ENCODE measurements around the gene FAXDC2. TPM values are rescaled to one million over a fixed set of nuclear protein-coding genes. Genes with fewer than 3 reads are reported as not detected.

The FAXDC2 gene
- total RNA-seq, 2 experiments from 2014 or later: 0.14 TPM; not detected in 1

DNA sequence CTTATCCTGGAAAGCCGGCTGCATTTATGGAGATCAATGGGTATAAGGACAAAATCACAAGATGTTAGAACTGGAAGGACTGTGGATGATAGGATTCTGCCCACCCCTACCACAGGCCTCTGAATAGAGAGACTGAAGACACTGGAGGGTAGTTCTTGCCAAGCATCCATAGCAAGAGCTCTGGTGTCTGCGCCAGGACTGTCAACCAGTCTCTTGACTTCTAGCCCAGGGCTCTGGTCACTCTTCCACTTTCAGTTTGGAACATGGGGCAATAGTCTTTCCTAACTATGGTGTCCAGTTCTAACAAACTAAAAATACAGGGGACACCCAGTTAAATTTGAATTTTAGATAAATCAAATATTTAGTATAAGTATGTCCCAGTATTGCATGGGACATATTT lies 71.9 kb downstream of the FAXDC2 start:
- ATAC-seq (no peak), DNase-seq (no peak)
- intact Hi-C loops (cut with DNase I, micrococcal nuclease): no loop called here
- ChIA-PET CTCF (interaction anchor here (0.9 kb wide), 1 partner anchor 10 kb away, joined by 4 read pairs; no protein-coding TSS in a partner anchor), POLR2A (no interaction called here)
- H3K9me3 Mint-ChIP-seq (ENCODE audit: low read depth): no peaks in the 10 kb centered on the region
- H3K27me3 Mint-ChIP-seq: no peaks in the 10 kb centered on the region
- H3K27ac Mint-ChIP-seq: no peak overlapping the region
- peaks cover 10% of the 10 kb centered on the region for H3K36me3 Mint-ChIP-seq (ENCODE audit: low read depth)
- peaks cover 69% of the 10 kb centered on the region for H3K4me1 Mint-ChIP-seq
- no peak overlapping the region for H3K4me3 Mint-ChIP-seq

DNA sequence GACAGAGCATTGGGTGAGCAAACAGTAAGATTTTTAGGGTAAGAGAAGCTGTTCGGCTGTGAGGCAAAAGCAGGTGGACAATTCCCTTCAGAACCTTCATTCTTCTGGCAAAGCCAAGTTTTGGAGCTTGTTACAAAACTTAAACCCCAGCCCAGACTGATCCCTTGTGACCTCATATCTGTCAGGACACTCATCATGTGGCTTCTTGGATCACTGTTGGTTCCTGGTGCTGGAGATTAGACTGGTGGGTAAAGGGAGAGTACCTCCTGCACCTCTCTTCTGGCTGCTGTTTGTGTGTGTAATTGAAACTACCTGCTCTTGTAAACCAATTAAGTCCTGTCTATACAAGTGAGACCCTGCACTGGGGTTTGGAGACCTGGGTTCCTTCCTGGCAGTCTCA lies 74.2 kb downstream of the FAXDC2 start:
- CTCF ChIA-PET: interaction anchor here (1.2 kb wide), 1 partner anchor 17 kb away, joined by 3 read pairs; no protein-coding TSS in a partner anchor
- Mint-ChIP-seq H3K27ac (no peak overlapping the region), H3K9me3 (ENCODE audit: low read depth) (no peaks in the 10 kb centered on the region), H3K4me3 (no peak overlapping the region), H3K36me3 (ENCODE audit: low read depth) (peaks cover 10% of the 10 kb centered on the region), H3K27me3 (no peaks in the 10 kb centered on the region), H3K4me1 (peaks cover 62% of the 10 kb centered on the region)
- ATAC-seq: peak; percentile 40
- intact Hi-C loops (cut with DNase I, micrococcal nuclease): no loop called here
- POLR2A ChIA-PET: no interaction called here
- no peak for DNase-seq

GRCh38 chr5:154773326-154773725 lies 77.1 kb downstream of the FAXDC2 start:
- peaks cover 14% of the 10 kb centered on the region for H3K36me3 Mint-ChIP-seq (ENCODE audit: low read depth)
- peak overlapping the region; percentile 39 for H3K27ac Mint-ChIP-seq
- H3K4me3 Mint-ChIP-seq: no peak overlapping the region
- ATAC-seq (no peak), DNase-seq (no peak)
- H3K27me3 Mint-ChIP-seq: no peaks in the 10 kb centered on the region
- ChIA-PET CTCF (interaction anchor here (1.0 kb wide), 2 partner anchors 14 to 19 kb away, joined by 3 to 4 read pairs; no protein-coding TSS in a partner anchor), POLR2A (no interaction called here)
- intact Hi-C loops (cut with DNase I, micrococcal nuclease): no loop called here
- no peaks in the 10 kb centered on the region for H3K9me3 Mint-ChIP-seq (ENCODE audit: low read depth)
- peaks cover 57% of the 10 kb centered on the region for H3K4me1 Mint-ChIP-seq

DNA sequence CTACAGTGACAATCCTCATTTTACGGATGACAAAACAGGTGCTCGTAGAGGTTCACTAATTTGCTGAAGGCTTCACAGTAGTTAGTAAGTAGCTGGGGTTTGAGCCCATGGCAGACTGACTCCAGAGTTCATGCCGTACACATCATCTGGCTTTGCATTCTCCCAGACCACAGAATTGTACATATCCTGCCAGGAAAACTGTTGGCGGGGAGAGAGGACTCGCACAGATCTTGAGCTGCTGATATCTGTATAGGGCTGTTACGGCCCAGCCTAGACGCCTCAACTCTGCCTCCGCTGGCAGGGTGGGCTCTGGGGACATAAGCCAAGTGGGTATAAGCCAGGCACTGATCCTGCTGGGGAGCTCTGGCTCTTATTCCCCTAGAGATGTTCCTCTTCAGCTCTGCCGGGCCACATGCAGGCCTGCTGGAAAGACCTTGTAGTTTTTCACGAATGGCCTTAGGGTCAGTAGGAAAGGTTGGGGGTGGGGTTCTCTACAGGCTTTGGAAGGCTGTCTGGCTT lies 79.0 kb downstream of the FAXDC2 start:
- Mint-ChIP-seq H3K27me3 (no peaks in the 10 kb centered on the region), H3K36me3 (ENCODE audit: low read depth) (peaks cover 21% of the 10 kb centered on the region), H3K27ac (no peak overlapping the region), H3K4me1 (peaks cover 73% of the 10 kb centered on the region), H3K9me3 (ENCODE audit: low read depth) (no peaks in the 10 kb centered on the region), H3K4me3 (no peak overlapping the region)
- intact Hi-C loops (cut with DNase I, micrococcal nuclease): no loop called here
- POLR2A ChIA-PET: no interaction called here
- CTCF ChIA-PET: interaction anchor here (1.8 to 2.7 kb wide), 2 partner anchors 11 to 13 kb away, joined by 5 to 8 read pairs; no protein-coding TSS in a partner anchor
- DNase-seq (no peak), ATAC-seq (no peak)

DNA sequence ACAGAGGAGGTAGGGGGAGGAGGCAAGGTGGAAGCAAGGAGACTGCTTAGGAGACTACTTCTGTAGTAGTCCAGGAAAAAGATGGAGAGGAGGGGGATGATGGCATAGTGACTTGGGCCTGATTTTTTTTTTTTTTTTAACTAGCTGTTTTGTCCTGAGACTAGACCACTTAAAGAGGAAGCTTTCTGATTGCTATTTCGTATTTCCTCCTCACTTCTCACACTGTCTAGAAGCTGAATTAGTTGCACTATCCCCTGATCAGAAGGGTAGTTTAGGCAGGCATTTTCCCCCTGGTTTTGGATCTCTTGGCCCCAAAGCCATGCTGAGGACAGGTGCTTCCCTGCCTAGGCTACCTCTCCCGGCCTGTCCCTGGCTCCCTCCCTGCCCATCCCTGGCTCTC lies 80.3 kb downstream of the FAXDC2 start:
- ChIA-PET POLR2A (no interaction called here), CTCF (interaction anchor here (0.6 to 2.7 kb wide), 3 partner anchors 9 to 134 kb away, joined by 3 to 8 read pairs (median 5); no protein-coding TSS in a partner anchor)
- Mint-ChIP-seq H3K4me1 (peaks cover 81% of the 10 kb centered on the region), H3K36me3 (ENCODE audit: low read depth) (peaks cover 20% of the 10 kb centered on the region), H3K27me3 (no peaks in the 10 kb centered on the region), H3K27ac (peak overlapping the region; percentile 72), H3K9me3 (ENCODE audit: low read depth) (no peaks in the 10 kb centered on the region), H3K4me3 (no peak overlapping the region)
- DNase-seq (no peak), ATAC-seq (no peak)
- intact Hi-C loops (cut with DNase I, micrococcal nuclease): no loop called here

Small RNAs within 50 kb of the gene (microRNA-seq; reads per million reads assigned to microRNA genes)
- not detected for gene MIR378H (ENCODE audit: borderline replicate concordance)

Other genes with a start within 250 kb of the FAXDC2 start
- gene LARP1, start 95.2 kb downstream of the FAXDC2 start, total RNA-seq: 100 to 1,000 TPM; 225 to 339 TPM
- 10 to 100 TPM; 61.8 to 78.1 TPM for gene CNOT8, start 8.0 kb upstream of the FAXDC2 start, total RNA-seq
- gene GEMIN5, start 87.6 kb upstream of the FAXDC2 start, total RNA-seq: 10 to 100 TPM; 32.9 to 33.0 TPM
- gene MRPL22, start 90.5 kb upstream of the FAXDC2 start, total RNA-seq: 10 to 100 TPM; 77.2 to 86.7 TPM
- under 1 TPM; 0.05 TPM for gene KIF4B, start 163.2 kb upstream of the FAXDC2 start, total RNA-seq